Prostate gland (tissue), 2 donors: Measurements from ENCODE around the gene RNF151. TPM values are rescaled to one million over a fixed set of nuclear protein-coding genes. Genes with fewer than 3 reads are reported as not detected.
A peak's percentile ranks its signal among the peaks of the same experiment; 100 is the strongest.

ENCODE experiments used
- DNase-seq: peaks from one replicate; pipeline ENCODE4 v3.0.0-alpha.2; 2019; ENCODE audit warnings: low spot score
- H3K27ac ChIP-seq, 2 donors: fragments of 200-600 bp; sonication (generic); 2 replicates each; pipeline ENCODE4 v1.5.1; 2017 to 2019
- H3K27me3 ChIP-seq: fragments of 200-600 bp; sonication (generic); replicated peaks from 2 replicates; pipeline ENCODE4 v1.5.1; 2019; ENCODE audit not compliant: insufficient read depth
- H3K36me3 ChIP-seq, 2 donors: fragments of 200-600 bp; sonication (generic); 1 replicate in 1 of 2; 2 replicates in 1 of 2; pipeline versions ENCODE4 v1.5.1 to v1.8.1; 2017 to 2019
- H3K4me1 ChIP-seq: fragments of 200-600 bp; sonication (generic); replicated peaks from 2 replicates; pipeline ENCODE4 v1.5.1; 2019
- H3K4me3 ChIP-seq, 2 donors: fragments of 200-600 bp; sonication (generic); 2 replicates each; pipeline ENCODE4 v1.5.1; 2017 to 2019
- H3K9me3 ChIP-seq: fragments of 200-600 bp; sonication (generic); 2 replicates; pipeline ENCODE4 v1.5.1; 2017
- CTCF ChIP-seq, 4 experiments: fragments of 200-600 bp in 2 of 4; fragments of 450-650 bp in 2 of 4; sonication (generic) in 2 of 4; IDR thresholded peaks; 1 replicate in 3 of 4; 2 replicates in 1 of 4; pipeline ENCODE4 v1.5.1; 2016 to 2019; ENCODE audit warnings: antibody characterized with exemption in 4 of 4, mild to moderate bottlenecking in 2 of 4, moderate library complexity in 2 of 4
- POLR2A ChIP-seq: fragments of 450-650 bp; IDR thresholded peaks from one replicate; pipeline ENCODE4 v1.6.1; 2016; ENCODE audit warnings: antibody characterized with exemption, mild to moderate bottlenecking
- POLR2AphosphoS5 ChIP-seq: sonication (generic); formaldehyde crosslinking; IDR thresholded peaks from one replicate; pipeline ENCODE4 v1.6.1; 2017; ENCODE audit warnings: antibody characterized with exemption
- WGBS: methylation state at CpG from one replicate; pipeline ENCODE4 v1.1.5; 2018; 5-methylcytosine and 5-hydroxymethylcytosine counted together
- intact Hi-C: fragments of 100-400 bp; cut with DNase I; formaldehyde crosslinking; loops from one replicate; pipeline ENCODE4 v1.14.2; 2022
- total RNA-seq, 2 donors: library from RNA; depleted of rRNA; stranded (reverse); fragments of >200 nt; gene quantifications; one replicate each; pipeline ENCODE4 v1.1.0, GENCODE V29; 2016

Gene RNF151
- total RNA-seq, 2 donors from 2014 or later: 7.2 TPM; not detected in 1

GRCh38 chr16:1984347-1985225, 17.9 kb downstream of the RNF151 start:
- intact Hi-C loops: no loop called here
- TF ChIP-seq POLR2A (no peak), POLR2AphosphoS5 (no peak), CTCF (IDR thresholded peaks at IDR 0.05) (no peak)
- no peak for DNase-seq
- WGBS: 8% methylated on average over 46 of the region's 58 CpGs
- Histone ChIP-seq H3K27me3 (no peaks in the 10 kb centered on the region), H3K27ac (peak overlapping the region; percentile 70 to 73), H3K4me3 (peak overlapping the region; percentile 81 to 82), H3K36me3 (peaks cover 0 to 10% of the 10 kb centered on the region in 2 donors), H3K4me1 (no peaks in the 10 kb centered on the region), H3K9me3 (no peaks in the 10 kb centered on the region)

- H3K27ac ChIP-seq: no peak overlapping the region
- peaks cover 2% of the 10 kb centered on the region for H3K4me1 ChIP-seq
- no peaks in the 10 kb centered on the region for H3K27me3 ChIP-seq
- H3K36me3 ChIP-seq: peaks cover 0 to 10% of the 10 kb centered on the region in 2 donors
- no peak for DNase-seq
- intact Hi-C loops: no loop called here
- WGBS: 83% methylated on average over 14 of the region's 14 CpGs
- no peak overlapping the region for H3K4me3 ChIP-seq
- TF ChIP-seq CTCF (IDR thresholded peaks at IDR 0.05) (no peak), POLR2A (no peak), POLR2AphosphoS5 (no peak)
- no peaks in the 10 kb centered on the region for H3K9me3 ChIP-seq
Measured at GRCh38 chr16:1985466-1986150, 19.0 kb downstream of the RNF151 start.

- Histone ChIP-seq H3K27ac (no peak overlapping the region), H3K4me1 (peaks cover 6% of the 10 kb centered on the region), H3K36me3 (peaks cover 0 to 10% of the 10 kb centered on the region in 2 donors), H3K4me3 (no peak overlapping the region), H3K9me3 (no peaks in the 10 kb centered on the region), H3K27me3 (no peaks in the 10 kb centered on the region)
- 91% methylated on average over 9 of the region's 10 CpGs for whole genome bisulfite sequencing
- TF ChIP-seq POLR2AphosphoS5: no peak
- no peak for TF ChIP-seq POLR2A
- no peak for DNase-seq
- intact Hi-C loops: no loop called here
Measured at GRCh38 chr16:1987198-1987597, 20.5 kb downstream of the RNF151 start.

GRCh38 chr16:1989209-1990100, 22.8 kb downstream of the RNF151 start, which contains the start of gene SYNGR3:
Gene SYNGR3, plus strand, starts transcription at chr16:1989970. Its CDS starts 133 bp downstream, at chr16:1990103.
- H3K36me3 ChIP-seq: peaks cover 0 to 10% of the 10 kb centered on the region in 2 donors
- no peak for DNase-seq
- no peak within 1 kb of the TSS for H3K27ac ChIP-seq
- no peaks in the 10 kb centered on the region for H3K27me3 ChIP-seq
- H3K9me3 ChIP-seq: no peaks in the 10 kb centered on the region
- TF ChIP-seq POLR2AphosphoS5 (no peak), CTCF (IDR thresholded peaks at IDR 0.05) (no peak), POLR2A (no peak)
- H3K4me1 ChIP-seq: peaks cover 6% of the 10 kb centered on the region
- intact Hi-C loops: no loop called here
- H3K4me3 ChIP-seq: peak within 1 kb of the TSS in 1 of 2 donors; percentile 7
- WGBS: 8% methylated on average over 49 of the region's 67 CpGs

GRCh38 chr16:1990101-1990350, 23.4 kb downstream of the RNF151 start:
- no CpG with 5 or more reads among the region's 25 CpGs for WGBS
- Histone ChIP-seq H3K27ac (no peak overlapping the region), H3K9me3 (no peaks in the 10 kb centered on the region), H3K27me3 (no peaks in the 10 kb centered on the region), H3K36me3 (peaks cover 0 to 10% of the 10 kb centered on the region in 2 donors), H3K4me1 (peaks cover 6% of the 10 kb centered on the region), H3K4me3 (peak overlapping the region in 1 of 2 donors; percentile 7)
- TF ChIP-seq CTCF (IDR thresholded peaks at IDR 0.05): no peak
- TF ChIP-seq POLR2A: no peak
- no peak for TF ChIP-seq POLR2AphosphoS5
- DNase-seq: no peak
- intact Hi-C loops: no loop called here
